ENCODE results near the gene COL19A1.

GRCh38 chr6:69820438-69820837 is 45.9 kb upstream of the COL19A1 start:
- TF ChIP-seq CTCF (IDR thresholded peaks at IDR 0.05; ENCODE audit: low read depth, low read length) (no peak), EZH2phosphoT487 (IDR thresholded peaks at IDR 0.05; ENCODE audit: low read depth) (no peak)

Data from OCI-LY3 (cell line).